GM23338 (cell line): ENCODE data around the gene MANEA.

Experiments used
- CTCF ChIP-seq, 2 experiments: fragments of 200-600 bp in 1 of 2; sonication (generic) in 1 of 2; conservative IDR thresholded peaks; 2 replicates each; pipeline versions ENCODE4 v1.5.1 to v1.6.1; 2016 to 2017; ENCODE audit warnings: antibody characterized with exemption in 2 of 2, low read depth in 2 of 2, mild to moderate bottlenecking in 2 of 2, moderate library complexity in 1 of 2
- POLR2AphosphoS5 ChIP-seq: IDR thresholded peaks from 2 replicates; pipeline ENCODE4 v1.6.1; 2016; ENCODE audit warnings: antibody characterized with exemption, low read depth
- REST ChIP-seq: IDR thresholded peaks from one replicate; pipeline ENCODE4 v1.6.1; 2018; ENCODE audit warnings: antibody characterized with exemption; ENCODE audit not compliant: unreplicated experiment

- TF ChIP-seq CTCF (conservative IDR thresholded peaks at IDR 0.05; ENCODE audit: low read depth in 2 of 2): no peak
- TF ChIP-seq POLR2AphosphoS5: no peak
- TF ChIP-seq REST: no peak
Measured at GRCh38 chr6:95569560-95569959, 7.8 kb upstream of the MANEA start.
